HepG2 (cell line): Measurements from ENCODE around the gene SNED1. TPM values are rescaled to one million over a fixed set of nuclear protein-coding genes. Genes with fewer than 3 reads are reported as not detected.

Experiments used
- ARID3A ChIP-seq: IDR thresholded peaks from 2 replicates; pipeline ENCODE4 v1.6.1; 2012; ENCODE audit warnings: low read depth, low read length, improper control_type of control experiment
- CAMTA2 ChIP-seq: sonication (generic); formaldehyde crosslinking; IDR thresholded peaks from 2 replicates; pipeline ENCODE4 v1.4.0; 2020; ENCODE audit warnings: mild to moderate bottlenecking, missing genetic modification reagents, borderline replicate concordance
- DMAP1 ChIP-seq: IDR thresholded peaks from 2 replicates; pipeline ENCODE4 v1.6.1; 2016
- DNMT3B ChIP-seq: conservative IDR thresholded peaks from 2 replicates; pipeline ENCODE4 v1.6.1; 2016; ENCODE audit warnings: missing biosample characterization, control low read depth
- HMGA1 ChIP-seq: sonication (generic); formaldehyde crosslinking; conservative IDR thresholded peaks from 2 replicates; pipeline ENCODE4 v1.4.0; 2020; ENCODE audit warnings: missing genetic modification reagents
- IKZF1 ChIP-seq: fragments of 450-650 bp; IDR thresholded peaks from 2 replicates; pipeline ENCODE4 v1.7.1; 2016
- KAT2B ChIP-seq: fragments of 150-350 bp; IDR thresholded peaks from 2 replicates; pipeline ENCODE4 v1.6.1; 2014; ENCODE audit warnings: low read depth, low read length, borderline replicate concordance
- KLF15 ChIP-seq: sonication (generic); formaldehyde crosslinking; IDR thresholded peaks from 2 replicates; pipeline ENCODE4 v1.8.1; 2023; ENCODE audit warnings: borderline replicate concordance, mild to moderate bottlenecking, inconsistent platforms, missing genetic modification reagents, mixed read lengths
- MEIS1 ChIP-seq: sonication (generic); formaldehyde crosslinking; IDR thresholded peaks from 2 replicates; pipeline ENCODE4 v1.9.0; 2021; ENCODE audit warnings: mild to moderate bottlenecking, missing genetic modification reagents, moderate library complexity, borderline replicate concordance
- NCOA5 ChIP-seq: sonication (generic); formaldehyde crosslinking; IDR thresholded peaks from 2 replicates; pipeline ENCODE4 v1.4.0; 2020; ENCODE audit warnings: missing genetic modification reagents
- NFYB ChIP-seq: sonication (generic); formaldehyde crosslinking; IDR thresholded peaks from 2 replicates; pipeline ENCODE4 v1.4.0; 2020; ENCODE audit warnings: missing genetic modification reagents
- RBAK ChIP-seq: sonication (generic); formaldehyde crosslinking; IDR thresholded peaks from 2 replicates; pipeline ENCODE4 v1.5.1; 2020; ENCODE audit warnings: mild to moderate bottlenecking, missing genetic modification reagents
- RFX1 ChIP-seq: fragments of 450-650 bp; IDR thresholded peaks from 2 replicates; pipeline ENCODE4 v1.6.1; 2017
- SETDB1 ChIP-seq: sonication (generic); formaldehyde crosslinking; IDR thresholded peaks from 2 replicates; pipeline ENCODE4 v1.5.1; 2020; ENCODE audit warnings: missing genetic modification reagents, mild to moderate bottlenecking, borderline replicate concordance
- TBX2 ChIP-seq: sonication (generic); formaldehyde crosslinking; IDR thresholded peaks from 2 replicates; pipeline ENCODE4 v1.5.0; 2020; ENCODE audit warnings: missing genetic modification reagents, mild to moderate bottlenecking, borderline replicate concordance
- THYN1 ChIP-seq: sonication (generic); formaldehyde crosslinking; IDR thresholded peaks from 2 replicates; pipeline ENCODE4 v1.8.1; 2023; ENCODE audit warnings: low read depth, mild to moderate bottlenecking, moderate library complexity, missing genetic modification reagents, borderline replicate concordance
- TRAFD1 ChIP-seq: sonication (generic); formaldehyde crosslinking; IDR thresholded peaks from 2 replicates; pipeline ENCODE4 v1.5.1; 2020; ENCODE audit warnings: missing genetic modification reagents, mild to moderate bottlenecking, borderline replicate concordance
- XBP1 ChIP-seq: sonication (generic); formaldehyde crosslinking; IDR thresholded peaks from 2 replicates; pipeline ENCODE4 v1.5.0; 2020; ENCODE audit warnings: missing genetic modification reagents
- ZBTB38 ChIP-seq: sonication (generic); formaldehyde crosslinking; IDR thresholded peaks from 2 replicates; pipeline ENCODE4 v1.5.1; 2020; ENCODE audit warnings: mild to moderate bottlenecking, missing genetic modification reagents
- ZFAT ChIP-seq: sonication (generic); formaldehyde crosslinking; conservative IDR thresholded peaks from 2 replicates; pipeline ENCODE4 v1.8.1; 2023; ENCODE audit warnings: missing genetic modification reagents, inconsistent platforms
- ZNF101 ChIP-seq: sonication (generic); formaldehyde crosslinking; IDR thresholded peaks from 2 replicates; pipeline ENCODE4 v1.4.0; 2020; ENCODE audit warnings: mild to moderate bottlenecking, low read depth, missing genetic modification reagents, borderline replicate concordance
- ZNF232 ChIP-seq: sonication (generic); formaldehyde crosslinking; IDR thresholded peaks from 2 replicates; pipeline ENCODE4 v1.4.0; 2020; ENCODE audit warnings: missing genetic modification reagents, borderline replicate concordance
- ZNF34 ChIP-seq: sonication (generic); formaldehyde crosslinking; IDR thresholded peaks from 2 replicates; pipeline ENCODE4 v1.4.0; 2020; ENCODE audit warnings: mild to moderate bottlenecking, missing genetic modification reagents, borderline replicate concordance
- ZNF563 ChIP-seq: sonication (generic); formaldehyde crosslinking; IDR thresholded peaks from 2 replicates; pipeline ENCODE4 v1.8.0; 2022; ENCODE audit warnings: mild to moderate bottlenecking, moderate library complexity, missing genetic modification reagents
- polyA plus RNA-seq, 8 experiments: library from polyadenylated mRNA; depleted of rRNA in 3 of 8; stranded (reverse) in 7 of 8; unstranded in 1 of 8; fragments of >200 nt; fragmentation: Illumina TruSeq in 4 of 8; extraction: Trizol in 4 of 8; gene quantifications; 2 replicates each; pipeline versions ENCODE4 v1.2.1 to v1.2.3, GENCODE V29; 2011 to 2016; ENCODE audit warnings: low read depth in 4 of 8, missing spikeins in 1 of 8, mixed read lengths in 1 of 8; ENCODE audit not compliant: insufficient read depth in 1 of 8
- total RNA-seq, 5 experiments: library from RNA; depleted of rRNA; stranded (reverse); fragments of >200 nt; fragmentation: Illumina TruSeq; extraction: Trizol; gene quantifications; 2 replicates each; pipeline ENCODE4 v1.2.3, GENCODE V29; 2016; ENCODE audit warnings: low read depth in 1 of 5
- TF ChIP-seq, protein P1 (sequence below): sonication (generic); formaldehyde crosslinking; conservative IDR thresholded peaks from 2 replicates; pipeline ENCODE4 v1.8.0; 2022; ENCODE audit warnings: low read depth, missing genetic modification reagents

Gene SNED1
- total and polyA plus RNA-seq, 2 of the 13 experiments (the other 11 are each of a cell fraction or from before 2014, with no cell fraction given): 0.15 to 0.65 TPM

DNA sequence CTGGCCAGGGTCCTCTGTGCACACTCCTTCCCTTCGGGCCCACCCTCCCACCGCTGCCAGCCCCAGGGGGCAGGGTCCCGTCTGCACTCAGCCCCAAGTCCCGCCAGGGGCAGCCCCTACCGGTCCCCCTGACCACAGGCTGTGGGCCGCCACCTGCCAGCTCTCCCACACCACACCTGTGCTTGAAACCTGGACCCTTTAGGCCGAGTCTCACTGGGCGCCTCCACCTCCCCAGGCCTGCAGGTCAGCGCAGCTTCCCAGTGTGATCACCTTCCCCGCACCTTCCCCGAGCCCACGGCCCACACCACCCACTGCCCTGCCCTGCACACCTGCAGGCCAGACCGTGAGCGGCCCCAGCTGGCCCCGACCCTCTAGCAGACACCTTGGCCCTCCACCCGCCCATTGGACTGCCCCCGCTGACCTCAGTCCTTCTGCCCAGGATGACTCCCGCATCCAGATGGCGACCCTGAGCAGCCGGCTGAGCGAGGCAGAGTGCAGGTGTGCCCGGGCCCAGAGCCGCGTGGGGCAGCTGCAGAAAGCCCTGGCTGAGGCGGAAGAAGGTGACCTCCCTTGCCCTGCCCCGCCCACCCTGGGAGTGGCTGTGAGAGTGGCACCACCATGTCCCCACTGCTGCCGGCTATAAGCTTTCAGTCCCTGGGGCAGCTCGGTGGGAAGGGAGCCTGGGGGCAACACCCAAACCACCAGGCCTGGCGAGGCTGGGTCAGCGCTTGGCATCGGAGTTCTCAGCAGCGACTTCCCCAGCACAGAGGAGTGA is 31.3 kb upstream of the SNED1 start (continued):
- peak; percentile 53; the same call in 1 of the 2 replicates for TF ChIP-seq DMAP1 (CRISPR knock-in tag)
- TF ChIP-seq XBP1 (CRISPR knock-in tag): no peak
- TF ChIP-seq ZNF563 (CRISPR knock-in tag): no peak
- no peak for TF ChIP-seq IKZF1
- no peak for TF ChIP-seq HMGA1 (CRISPR knock-in tag)
- no peak for TF ChIP-seq NCOA5
- no peak for TF ChIP-seq KLF15 (CRISPR knock-in tag)
- TF ChIP-seq CAMTA2: peak; percentile 56; the same call in 1 of the 2 replicates
- TF ChIP-seq ARID3A: no peak
- no peak for TF ChIP-seq NFYB (CRISPR knock-in tag)
- TF ChIP-seq SETDB1 (CRISPR knock-in tag): no peak
- peak; percentile 31; the same call in 1 of the 2 replicates for TF ChIP-seq TBX2 (CRISPR knock-in tag)
- no peak for TF ChIP-seq DNMT3B (CRISPR knock-in tag)
- no peak for TF ChIP-seq ZNF34 (CRISPR knock-in tag)
- TF ChIP-seq ZNF101 (CRISPR knock-in tag): no peak
- no peak; the same call in 1 of the 2 replicates for TF ChIP-seq MEIS1 (CRISPR knock-in tag)
- TF ChIP-seq, protein P1, sequence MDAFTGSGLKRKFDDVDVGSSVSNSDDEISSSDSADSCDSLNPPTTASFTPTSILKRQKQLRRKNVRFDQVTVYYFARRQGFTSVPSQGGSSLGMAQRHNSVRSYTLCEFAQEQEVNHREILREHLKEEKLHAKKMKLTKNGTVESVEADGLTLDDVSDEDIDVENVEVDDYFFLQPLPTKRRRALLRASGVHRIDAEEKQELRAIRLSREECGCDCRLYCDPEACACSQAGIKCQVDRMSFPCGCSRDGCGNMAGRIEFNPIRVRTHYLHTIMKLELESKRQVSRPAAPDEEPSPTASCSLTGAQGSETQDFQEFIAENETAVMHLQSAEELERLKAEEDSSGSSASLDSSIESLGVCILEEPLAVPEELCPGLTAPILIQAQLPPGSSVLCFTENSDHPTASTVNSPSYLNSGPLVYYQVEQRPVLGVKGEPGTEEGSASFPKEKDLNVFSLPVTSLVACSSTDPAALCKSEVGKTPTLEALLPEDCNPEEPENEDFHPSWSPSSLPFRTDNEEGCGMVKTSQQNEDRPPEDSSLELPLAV: no peak
- TF ChIP-seq RBAK (CRISPR knock-in tag): no peak
- TF ChIP-seq THYN1: no peak
- peak; percentile 65 for TF ChIP-seq ZBTB38
- no peak for TF ChIP-seq KAT2B
- TF ChIP-seq ZNF232 (CRISPR knock-in tag): no peak
- TF ChIP-seq ZFAT (CRISPR knock-in tag): no peak
- 0 out of 2 replicates have a peak, but pooled peaks have one; percentile 56 for TF ChIP-seq TRAFD1
- no peak for TF ChIP-seq RFX1
